NT2/D1 (cell line): ENCODE data around the gene RUNX3.

Experiments used
- DNase-seq: peaks from one replicate; pipeline ENCODE4 v3.0.0-alpha.2; 2011; ENCODE audit warnings: low read depth, low spot score
- H3K27me3 ChIP-seq: 2 replicates; pipeline ENCODE4 v1.6.0; 2011; ENCODE audit warnings: mild to moderate bottlenecking; ENCODE audit not compliant: insufficient read length, insufficient read depth
- H3K36me3 ChIP-seq: 2 replicates; pipeline ENCODE4 v1.6.1; 2011; ENCODE audit warnings: mild to moderate bottlenecking, low read length, mixed read lengths; ENCODE audit not compliant: insufficient read depth, insufficient read length
- H3K4me1 ChIP-seq: 2 replicates; pipeline ENCODE4 v1.5.1; 2011; ENCODE audit not compliant: insufficient read depth, insufficient read length
- H3K4me3 ChIP-seq: 2 replicates; pipeline ENCODE4 v1.5.1; 2011; ENCODE audit warnings: low read depth; ENCODE audit not compliant: insufficient read length
- H3K9ac ChIP-seq: 2 replicates; pipeline ENCODE4 v1.6.0; 2011; ENCODE audit warnings: low read depth; ENCODE audit not compliant: insufficient read length
- H3K9me3 ChIP-seq: 2 replicates; pipeline ENCODE4 v1.5.1; 2011; ENCODE audit warnings: mild to moderate bottlenecking, low read length; ENCODE audit not compliant: insufficient read depth
- SUZ12 ChIP-seq: IDR thresholded peaks from 2 replicates; pipeline ENCODE4 v1.6.1; 2011; ENCODE audit not compliant: insufficient read length, insufficient read depth; ENCODE audit errors: extremely low read depth
- YY1 ChIP-seq: IDR thresholded peaks from 2 replicates; pipeline ENCODE4 v1.6.1; 2011; ENCODE audit not compliant: insufficient read length, insufficient read depth
- ZNF274 ChIP-seq: IDR thresholded peaks from 2 replicates; pipeline ENCODE4 v1.6.1; 2011; ENCODE audit warnings: mild to moderate bottlenecking, low read depth, low read length

The RUNX3 gene

DNA sequence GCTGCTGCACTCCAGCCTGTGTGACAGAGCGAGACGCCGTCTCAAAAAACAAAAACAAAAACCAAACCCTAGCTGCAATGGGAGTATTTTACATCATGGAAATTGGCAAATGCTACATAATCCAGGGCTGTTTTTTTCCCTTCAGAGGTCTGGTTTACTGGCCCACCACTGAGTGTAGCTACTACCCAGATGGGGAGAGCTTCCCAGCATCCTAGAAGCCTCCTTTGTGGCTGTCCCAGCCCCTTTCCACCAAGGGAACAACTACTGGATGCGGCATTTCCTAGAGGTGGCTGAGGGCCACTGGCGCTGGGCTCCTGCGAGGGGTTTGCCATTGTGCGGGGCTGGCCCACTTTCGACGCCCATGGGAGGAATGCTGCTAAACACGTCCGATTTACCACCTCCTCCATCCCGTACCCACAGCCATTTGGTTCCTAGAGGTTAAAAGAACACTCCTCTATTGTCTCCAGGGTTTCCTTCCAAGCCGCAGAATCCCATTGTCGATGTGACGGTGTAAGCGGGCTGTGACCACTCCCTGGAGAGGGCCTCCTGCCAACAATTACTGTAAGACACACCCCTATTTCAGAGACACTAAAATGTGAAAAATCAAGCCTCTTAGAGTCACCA, 55.4 kb downstream of the RUNX3 start:
- H3K27me3 ChIP-seq, result peaks cover 3% of the 10 kb centered on the region
- no peak for TF ChIP-seq ZNF274
- no peak for TF ChIP-seq SUZ12
- TF ChIP-seq YY1, result no peak
- no peak overlapping the region for H3K9ac ChIP-seq
- peaks cover 5% of the 10 kb centered on the region for H3K4me1 ChIP-seq
- no peaks in the 10 kb centered on the region for H3K36me3 ChIP-seq
- no peaks in the 10 kb centered on the region for H3K9me3 ChIP-seq
- no peak overlapping the region for H3K4me3 ChIP-seq
- no peak for DNase-seq

DNA sequence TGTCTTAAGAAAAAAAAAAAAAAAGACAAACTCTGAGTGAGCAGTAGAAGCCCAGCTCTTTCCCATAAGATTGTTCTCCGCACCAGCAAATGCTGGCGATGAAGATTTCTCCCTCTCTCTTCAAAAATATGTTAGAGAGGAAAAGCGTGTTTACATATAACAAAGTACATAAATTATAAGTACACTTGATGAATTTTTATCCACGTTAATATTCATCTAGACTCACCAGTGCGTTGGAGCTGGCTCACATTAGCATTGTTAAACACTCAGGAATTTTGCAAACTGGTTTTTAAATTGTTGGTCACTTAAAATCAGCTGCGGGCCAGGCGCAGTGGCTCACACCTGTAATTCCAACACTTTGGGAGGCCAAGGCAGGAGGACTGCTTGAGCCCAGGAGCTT, 56.0 kb downstream of the RUNX3 start:
- H3K27me3 ChIP-seq, result peaks cover under 1% of the 10 kb centered on the region
- H3K36me3 ChIP-seq, result no peaks in the 10 kb centered on the region
- no peak for TF ChIP-seq ZNF274
- TF ChIP-seq SUZ12, result no peak
- no peak for TF ChIP-seq YY1
- H3K9me3 ChIP-seq, result no peaks in the 10 kb centered on the region
- H3K4me1 ChIP-seq, result peaks cover 5% of the 10 kb centered on the region
- no peak for DNase-seq
- H3K4me3 ChIP-seq, result no peak overlapping the region
- no peak overlapping the region for H3K9ac ChIP-seq

DNA sequence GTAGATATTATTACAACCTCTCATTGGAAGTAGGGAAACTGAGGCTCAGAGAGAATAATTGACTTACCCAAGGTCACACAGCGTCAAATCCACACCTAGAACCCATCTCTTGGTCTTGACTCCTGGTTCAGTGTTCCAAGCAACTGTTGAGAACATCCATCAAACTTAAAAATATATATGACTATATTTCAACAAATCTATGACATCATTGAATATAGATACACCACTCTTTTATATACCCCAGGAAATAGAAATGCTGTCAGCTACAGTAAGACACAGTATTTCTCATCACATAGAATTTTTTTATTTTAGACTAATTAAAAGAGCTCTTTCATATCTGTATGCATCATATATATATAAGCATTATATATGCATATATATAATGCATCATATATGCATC, 56.9 kb downstream of the RUNX3 start:
- no peaks in the 10 kb centered on the region for H3K9me3 ChIP-seq
- H3K36me3 ChIP-seq, result no peaks in the 10 kb centered on the region
- H3K27me3 ChIP-seq, result no peaks in the 10 kb centered on the region
- TF ChIP-seq SUZ12 (no peak), YY1 (no peak), ZNF274 (no peak)
- no peak overlapping the region for H3K4me3 ChIP-seq
- no peak for DNase-seq
- no peak overlapping the region for H3K9ac ChIP-seq
- peaks cover 5% of the 10 kb centered on the region for H3K4me1 ChIP-seq

DNA sequence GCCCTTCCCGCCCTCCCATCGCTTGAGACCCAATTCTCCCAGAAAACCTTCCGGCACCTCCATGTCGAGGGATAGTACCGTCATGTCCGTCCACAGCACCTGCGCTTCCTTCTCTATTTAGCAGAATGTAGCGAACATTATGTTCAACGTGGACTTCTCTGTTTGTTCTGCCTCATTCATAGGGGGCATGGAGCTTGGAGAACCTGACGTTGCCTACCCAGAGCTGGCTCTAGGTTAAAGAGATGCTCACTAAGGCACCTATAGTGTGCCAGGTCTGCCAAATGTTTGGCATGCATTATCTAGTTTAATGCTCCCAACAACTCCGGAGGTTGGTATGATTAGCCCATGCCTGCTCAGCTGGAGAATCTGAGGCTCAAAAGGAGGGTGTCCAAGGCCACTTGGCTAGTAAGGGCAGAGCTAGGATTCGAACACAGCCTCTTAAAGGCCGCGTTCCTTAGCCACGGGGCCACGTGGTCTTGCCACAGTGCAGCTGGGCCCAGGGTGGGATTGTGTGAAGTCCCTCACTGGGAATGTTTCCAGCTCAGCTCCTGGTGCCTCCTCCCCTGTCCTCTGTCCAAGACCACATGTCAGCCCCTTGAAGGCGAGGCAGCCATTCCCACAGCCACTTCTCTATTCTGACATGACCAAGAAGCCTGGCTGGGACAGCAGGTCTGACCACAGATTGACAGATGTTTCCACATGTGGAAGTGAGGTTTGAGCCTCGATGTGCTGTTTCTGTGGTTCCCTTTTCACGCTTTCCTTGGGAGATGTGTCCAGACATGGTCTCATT, 57.8 kb downstream of the RUNX3 start:
- no peaks in the 10 kb centered on the region for H3K27me3 ChIP-seq
- H3K4me3 ChIP-seq, result no peak overlapping the region
- TF ChIP-seq YY1 (no peak), ZNF274 (no peak), SUZ12 (no peak)
- peaks cover 5% of the 10 kb centered on the region for H3K4me1 ChIP-seq
- H3K9me3 ChIP-seq, result no peaks in the 10 kb centered on the region
- no peak overlapping the region for H3K9ac ChIP-seq
- DNase-seq, result no peak
- H3K36me3 ChIP-seq, result no peaks in the 10 kb centered on the region

DNA sequence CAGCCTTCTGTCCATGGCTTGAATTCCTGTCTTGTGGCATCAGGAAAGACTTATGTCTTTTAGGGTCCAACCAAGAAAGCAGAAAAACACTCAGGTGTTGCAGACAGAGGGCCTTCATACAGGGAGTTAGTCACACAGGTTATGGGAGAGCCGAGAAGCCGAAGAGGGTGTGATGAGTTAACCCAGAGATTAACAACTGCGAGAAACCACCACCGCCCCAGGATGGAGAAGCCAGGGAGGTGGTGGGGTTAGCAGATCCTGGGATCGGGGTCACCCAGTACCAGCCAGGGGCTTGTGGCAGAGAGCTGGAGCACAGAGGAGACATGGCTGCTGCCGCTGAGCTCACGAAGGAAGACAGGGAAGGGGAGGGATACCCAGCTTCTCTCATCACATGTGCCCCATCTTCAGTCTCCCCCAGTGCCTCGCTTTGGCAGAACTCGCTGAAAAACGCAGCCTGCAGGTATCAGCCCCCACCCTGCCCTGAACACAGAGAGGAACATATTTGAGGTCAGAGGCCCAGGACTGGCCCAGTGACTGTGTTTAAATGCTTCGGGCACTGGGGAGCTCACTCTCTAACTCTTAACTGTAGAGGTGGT, 58.7 kb downstream of the RUNX3 start:
- H3K27me3 ChIP-seq, result no peaks in the 10 kb centered on the region
- no peaks in the 10 kb centered on the region for H3K36me3 ChIP-seq
- H3K4me3 ChIP-seq, result no peak overlapping the region
- no peak overlapping the region for H3K9ac ChIP-seq
- TF ChIP-seq YY1 (no peak), ZNF274 (no peak), SUZ12 (no peak)
- DNase-seq, result no peak
- H3K4me1 ChIP-seq, result peaks cover 7% of the 10 kb centered on the region
- no peaks in the 10 kb centered on the region for H3K9me3 ChIP-seq

DNA sequence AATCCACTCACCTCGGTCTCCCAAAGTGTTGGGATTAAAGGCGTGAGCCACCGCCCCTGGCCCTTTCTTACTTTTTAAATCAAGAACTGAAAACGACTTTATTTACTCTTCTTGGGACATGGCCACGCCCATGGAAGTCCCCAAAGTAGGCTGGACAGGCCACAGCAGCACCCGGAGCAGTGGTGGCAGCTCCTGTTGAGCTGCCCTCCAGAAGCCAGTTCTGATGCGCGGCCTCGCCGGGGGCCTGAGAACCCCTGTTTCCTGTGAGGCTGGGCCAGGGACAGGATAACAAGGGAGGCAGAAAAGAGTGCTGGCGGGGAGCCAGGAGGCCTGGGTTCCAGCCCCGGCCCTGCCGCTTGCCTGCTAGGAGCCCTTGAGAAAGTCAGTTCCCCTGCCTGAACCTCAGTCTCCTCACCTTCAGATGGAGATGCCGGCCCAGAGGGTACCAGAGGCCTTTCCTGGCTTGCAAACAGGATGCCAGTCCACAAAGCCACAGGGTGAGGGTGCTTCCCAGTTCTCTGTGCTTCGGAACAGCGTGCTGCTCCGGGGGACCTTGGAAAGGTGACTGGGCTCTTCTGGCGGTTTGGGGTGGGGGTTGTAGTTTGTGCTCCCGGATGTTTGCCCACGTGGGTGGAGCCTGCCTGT, 59.4 kb downstream of the RUNX3 start:
- H3K4me1 ChIP-seq, result peaks cover 6% of the 10 kb centered on the region
- no peaks in the 10 kb centered on the region for H3K9me3 ChIP-seq
- H3K36me3 ChIP-seq, result no peaks in the 10 kb centered on the region
- H3K9ac ChIP-seq, result no peak overlapping the region
- no peaks in the 10 kb centered on the region for H3K27me3 ChIP-seq
- H3K4me3 ChIP-seq, result no peak overlapping the region
- no peak for DNase-seq
- TF ChIP-seq SUZ12 (no peak), ZNF274 (no peak), YY1 (no peak)
